IPS DF 4.7 (cell line): Measurements from ENCODE around the gene DTL.

Source experiments
- DNase-seq: peaks from one replicate; pipeline ENCODE4 v3.0.0-alpha.2; 2013; ENCODE audit warnings: low spot score; ENCODE audit errors: extremely low read depth

Gene DTL

DNA sequence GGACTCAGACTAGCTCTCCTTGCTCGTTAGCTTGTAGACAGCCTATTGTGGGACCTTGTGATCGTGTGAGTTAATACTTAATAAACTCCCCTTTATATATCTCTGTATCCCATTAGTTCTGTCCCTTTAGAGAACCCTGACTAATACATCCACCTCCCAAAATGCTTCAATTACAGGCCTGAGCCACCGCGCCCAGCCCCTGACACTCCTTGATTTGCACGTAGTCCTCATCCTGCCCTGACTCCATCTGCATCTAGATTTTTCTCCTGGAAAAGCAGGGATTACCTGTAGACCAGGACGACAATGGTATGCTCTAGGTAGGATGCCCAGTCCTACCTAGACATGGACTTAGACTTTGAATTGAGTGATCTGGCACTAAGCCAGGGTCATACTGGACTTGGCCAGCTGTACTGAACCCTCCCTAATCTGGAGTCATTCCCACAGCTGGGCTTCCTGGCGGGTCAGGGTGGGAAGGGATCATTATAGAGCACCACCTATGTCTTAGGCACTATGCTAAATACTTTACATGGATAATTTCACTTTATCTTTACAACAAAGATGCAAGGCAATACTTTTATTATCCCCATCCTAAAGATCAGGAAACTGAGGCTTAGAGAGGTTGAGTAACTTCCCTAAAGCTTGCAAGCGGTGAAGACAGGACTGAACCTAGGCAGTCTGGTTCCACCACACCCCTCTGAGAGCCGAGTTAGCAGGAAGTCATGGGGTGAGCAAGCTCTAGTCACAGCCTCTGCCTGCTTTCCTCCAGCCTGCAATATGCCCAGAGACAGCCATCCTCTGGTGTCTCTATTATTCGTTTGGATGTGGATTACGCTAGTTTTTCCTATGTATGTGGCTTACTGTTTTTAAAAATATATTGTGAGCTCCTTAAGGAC, 89.4 kb downstream of the DTL start:
- no peak for DNase-seq

DNA sequence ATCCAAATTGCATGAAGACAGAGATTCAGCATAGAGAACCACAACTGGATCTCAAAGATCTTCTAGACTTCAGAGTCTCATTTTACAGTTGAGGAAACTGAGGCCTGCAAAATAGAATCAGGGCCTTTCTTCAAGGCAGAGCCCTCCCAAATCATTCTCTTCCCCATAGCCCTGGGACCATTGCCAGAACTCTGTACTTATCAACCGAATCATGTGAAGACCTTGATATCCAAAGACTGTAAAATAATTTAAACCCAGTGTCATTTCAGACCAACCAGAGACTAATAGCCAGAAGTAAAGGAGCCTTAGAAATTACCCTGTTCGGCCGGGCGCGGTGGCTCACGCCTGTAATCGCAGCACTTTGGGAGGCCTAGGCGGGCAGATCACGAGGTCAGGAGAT, 90.1 kb downstream of the DTL start:
- no peak for DNase-seq

DNA sequence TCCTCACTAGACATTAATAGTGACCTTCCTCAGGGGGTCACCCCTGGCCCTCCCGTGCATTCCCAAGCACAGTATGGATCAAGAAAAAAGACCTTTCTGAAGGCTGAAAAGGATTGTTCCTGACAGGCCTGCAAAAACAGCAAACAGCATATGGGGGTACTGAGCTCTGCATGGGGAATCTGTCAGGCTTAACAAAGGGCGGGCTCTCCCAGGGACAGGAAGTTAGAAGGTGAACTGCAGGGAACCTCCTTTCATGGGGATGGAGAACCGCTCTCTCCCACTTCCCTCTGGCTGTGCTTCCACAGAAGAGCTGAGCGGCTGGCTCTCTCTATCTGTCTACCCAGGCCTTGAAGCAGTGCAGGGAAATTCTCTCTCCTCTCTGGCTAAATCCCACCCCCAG, 91.7 kb downstream of the DTL start:
- DNase-seq: no peak

DNA sequence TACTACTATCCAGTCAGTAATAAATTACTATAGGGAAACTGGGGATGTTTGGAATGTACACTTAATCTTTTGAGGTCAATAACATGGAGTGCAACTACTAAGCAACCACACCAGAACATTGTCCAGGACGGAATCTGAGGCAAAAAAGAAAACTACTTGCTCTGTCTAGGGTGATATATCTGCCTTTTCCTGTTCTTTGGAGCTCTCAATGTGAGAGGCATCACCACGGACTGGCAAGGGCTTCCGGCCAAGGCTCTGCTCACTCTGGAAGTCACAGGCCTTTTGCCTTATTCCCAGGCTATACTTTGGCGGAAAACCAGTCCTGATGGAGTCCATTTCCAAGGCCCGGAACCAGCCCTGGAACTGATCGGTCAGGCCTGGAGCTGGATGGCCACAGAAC, 94.2 kb downstream of the DTL start:
- DNase-seq: no peak

DNA sequence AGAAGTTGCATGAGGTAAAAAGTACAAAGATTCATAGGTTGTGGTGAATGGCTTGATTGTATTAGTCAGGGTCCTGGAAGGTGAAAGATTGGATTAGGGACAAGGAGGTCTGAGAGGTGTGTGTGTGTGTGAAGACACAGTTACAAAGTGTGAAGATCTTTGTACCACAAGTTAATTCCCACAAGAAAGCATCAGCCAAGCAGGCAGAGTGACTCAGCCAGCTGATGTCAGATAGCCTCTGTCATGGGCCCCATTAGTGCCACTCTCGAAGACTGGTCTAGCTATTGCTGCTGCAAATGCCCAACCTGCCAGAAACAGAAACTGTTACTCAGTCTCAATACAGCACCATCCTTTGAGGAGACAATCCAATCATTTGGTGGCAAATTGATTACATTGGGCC, 96.5 kb downstream of the DTL start:
- DNase-seq: no peak

DNA sequence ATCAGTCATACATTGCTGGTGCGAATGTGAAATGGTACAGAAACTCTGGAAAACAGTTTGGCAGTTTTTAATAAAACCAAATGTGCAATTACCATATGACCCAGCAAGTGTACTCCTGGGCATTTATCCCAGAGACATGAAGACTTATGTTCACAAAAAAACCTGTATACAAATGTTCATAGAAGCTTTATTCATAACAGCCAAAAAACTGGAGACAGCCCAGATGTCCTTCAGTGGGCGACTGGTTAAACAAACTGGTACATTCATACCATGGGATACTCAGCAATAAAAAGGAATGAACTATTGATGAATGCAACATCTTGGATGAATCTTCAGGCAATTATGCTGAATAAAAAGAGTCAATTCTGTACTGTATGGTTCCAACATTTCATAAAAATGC, 97.8 kb downstream of the DTL start:
- no peak for DNase-seq

DNA sequence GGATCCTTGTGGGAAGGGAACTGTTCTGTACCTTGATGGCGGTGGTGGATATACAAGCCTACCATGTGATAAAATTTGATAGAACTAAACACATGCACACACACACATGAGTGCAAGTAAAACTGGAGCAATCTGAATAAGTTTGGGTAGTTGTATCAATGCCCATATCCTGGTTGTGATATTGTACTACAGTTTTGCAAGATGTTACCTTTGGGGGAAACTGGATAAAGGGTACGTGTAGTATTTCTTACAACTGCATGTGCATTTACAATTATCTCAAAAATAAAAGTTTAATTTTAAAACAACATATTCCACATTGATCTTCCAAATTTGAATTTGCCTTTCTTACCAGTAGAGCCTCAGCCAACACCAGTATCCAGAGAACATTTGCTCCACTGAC, 99.6 kb downstream of the DTL start:
- no peak for DNase-seq

DNA sequence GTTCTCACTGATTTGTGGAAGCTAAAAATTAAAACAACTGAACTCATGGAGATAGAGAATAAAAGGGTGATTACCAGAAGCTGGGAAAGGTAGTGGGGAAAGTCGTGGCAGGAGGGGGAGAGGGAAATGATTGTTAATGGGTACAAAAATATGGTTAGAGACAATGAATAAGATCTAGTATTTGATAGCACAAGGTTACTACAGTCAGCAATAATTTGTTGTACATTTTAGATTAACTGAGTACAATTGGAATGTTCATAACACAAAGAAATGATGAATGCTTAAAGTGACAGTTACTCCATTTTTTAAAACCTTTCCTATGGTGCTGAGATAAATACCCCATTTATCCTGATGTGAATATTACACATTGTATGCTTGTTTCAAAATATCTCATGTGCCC, 102.3 kb downstream of the DTL start:
- no peak for DNase-seq

DNA sequence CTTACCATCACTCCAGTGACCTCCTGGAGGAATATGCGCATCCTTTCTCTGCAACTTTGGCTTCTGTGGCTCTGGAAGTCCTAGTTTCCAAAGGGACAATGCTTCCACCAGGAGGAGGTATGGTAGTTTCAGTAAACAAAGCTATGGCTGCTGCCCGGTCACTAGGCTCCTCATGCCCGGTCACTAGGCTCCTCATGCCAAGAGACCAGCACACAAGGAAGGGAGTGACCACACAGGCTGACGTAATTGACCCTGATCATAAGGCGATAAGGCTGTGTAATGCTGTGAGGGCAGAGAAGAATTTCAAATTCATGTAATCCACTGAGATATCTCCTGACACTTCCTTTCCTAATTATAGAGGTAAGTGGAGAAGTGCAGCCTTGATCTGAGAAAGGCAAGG, 102.9 kb downstream of the DTL start:
- DNase-seq: no peak

DNA sequence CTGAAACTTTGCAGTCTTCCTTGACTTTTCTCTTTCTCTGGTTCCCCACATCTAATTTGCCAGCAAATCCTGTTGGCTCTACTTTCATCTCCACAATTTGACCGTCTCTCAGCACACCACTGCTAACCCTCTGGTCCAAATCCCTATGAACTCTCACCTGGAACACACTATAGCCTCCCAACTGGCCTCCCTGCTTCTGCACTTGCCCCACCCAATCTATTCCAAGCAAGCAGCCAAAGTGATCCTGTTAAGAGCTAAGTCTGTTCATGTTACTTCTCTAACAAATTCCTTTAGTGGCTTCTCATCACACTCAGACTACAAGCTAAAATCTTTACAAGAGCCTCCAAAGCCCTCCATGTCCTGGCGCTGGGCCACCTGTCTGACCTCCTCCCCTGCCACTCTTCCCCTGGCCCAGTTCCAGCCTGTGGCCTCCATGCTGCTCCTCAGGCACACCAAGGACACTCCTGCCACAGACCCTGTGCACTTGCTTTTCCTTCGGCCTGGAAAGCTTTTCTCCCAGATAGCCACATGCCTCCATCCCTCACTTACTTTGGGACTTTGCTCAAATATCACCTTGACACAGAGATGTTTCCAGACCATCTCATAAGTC, 104.1 kb downstream of the DTL start:
- no peak for DNase-seq

DNA sequence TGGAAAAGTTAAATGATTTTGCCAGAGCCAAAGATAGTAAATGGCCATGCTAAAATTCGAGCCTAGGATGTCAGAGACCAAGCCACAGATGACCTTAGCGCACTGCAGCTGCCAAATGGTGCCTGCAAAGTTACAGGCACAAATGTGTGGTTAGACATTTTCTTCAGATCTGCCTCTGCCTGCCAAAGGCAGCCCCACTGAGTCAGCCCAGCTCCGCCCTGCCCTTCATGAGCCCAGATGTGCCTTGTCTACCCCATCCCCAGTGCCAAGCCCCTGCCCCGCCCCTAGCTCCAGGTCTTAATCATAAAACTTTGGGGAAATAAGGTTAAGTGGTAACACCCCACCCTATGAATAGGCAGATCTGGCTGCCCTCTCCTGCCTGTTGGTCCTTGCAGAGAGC, 105.9 kb downstream of the DTL start:
- no peak for DNase-seq

DNA sequence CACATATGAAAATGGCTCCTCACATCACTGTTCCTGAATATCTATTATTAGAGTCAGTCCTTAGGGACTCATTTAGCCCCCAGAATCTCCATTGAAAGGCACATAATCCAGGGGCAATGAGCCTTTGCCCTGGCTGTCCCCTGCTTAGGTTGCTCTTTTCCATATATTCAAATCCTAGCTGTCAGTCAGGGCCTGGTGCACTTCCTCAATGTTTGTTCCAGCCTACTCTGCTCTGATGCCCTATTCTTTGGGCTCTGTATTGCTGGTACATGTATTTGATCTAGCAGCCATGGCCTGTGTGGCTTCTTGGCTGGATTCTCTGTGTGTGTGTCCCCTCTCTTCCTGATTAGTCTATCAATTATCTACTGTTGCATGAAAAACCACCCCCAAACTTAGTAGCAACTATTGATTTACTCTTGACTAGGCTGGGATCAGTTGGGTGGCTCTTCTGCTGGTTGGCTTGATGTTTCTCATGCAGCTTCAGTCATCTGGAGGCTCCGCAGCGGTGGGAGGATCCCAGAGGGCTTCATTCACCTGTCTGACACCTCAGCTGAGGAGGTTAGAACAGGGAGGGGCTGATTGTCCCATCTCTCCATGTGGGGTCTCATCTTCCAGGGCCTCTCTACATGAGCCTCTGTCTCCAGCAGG, 107.5 kb downstream of the DTL start:
- no peak for DNase-seq

DNA sequence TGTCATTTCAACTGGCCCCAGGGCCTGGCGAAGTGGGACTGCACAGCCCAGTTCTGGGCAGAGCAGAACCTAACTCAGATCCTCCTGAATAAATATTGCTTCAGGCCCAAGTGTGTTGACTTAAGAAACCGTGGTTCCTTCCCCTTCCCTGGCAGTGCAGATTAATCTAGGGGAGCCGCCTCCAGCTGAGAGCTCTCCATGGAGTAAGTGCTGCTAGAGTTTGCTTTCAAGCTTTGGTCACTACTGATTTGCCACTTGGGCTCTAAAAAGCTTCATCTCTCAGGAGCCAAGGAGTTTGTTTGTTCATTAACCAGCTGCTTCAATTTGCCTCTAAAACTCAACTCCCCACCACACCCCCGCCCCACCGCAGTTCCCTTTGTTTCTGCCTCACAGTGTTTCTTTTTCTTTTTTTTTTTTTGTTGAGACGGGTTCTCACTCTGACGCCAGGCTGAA, 112.1 kb downstream of the DTL start:
- DNase-seq: no peak

DNA sequence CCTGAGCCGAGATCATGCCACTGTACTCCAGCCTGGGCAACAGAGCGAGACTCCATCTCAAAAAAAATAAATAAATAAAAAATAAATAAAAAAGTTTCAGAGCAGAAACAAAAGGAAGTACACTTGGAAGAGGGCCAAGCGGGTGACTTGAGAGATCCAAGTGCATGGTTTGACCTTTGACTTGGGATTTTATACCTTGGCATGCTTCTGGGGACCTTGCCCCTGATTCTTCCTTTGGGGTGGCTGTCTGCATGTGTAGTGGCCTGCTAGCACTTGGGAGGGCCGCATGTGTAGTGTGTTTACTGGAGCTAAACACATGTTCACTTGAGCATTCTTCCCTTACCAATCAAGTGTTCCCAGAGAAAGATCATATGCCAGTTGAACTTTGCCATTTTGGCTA, 114.0 kb downstream of the DTL start:
- DNase-seq: no peak

DNA sequence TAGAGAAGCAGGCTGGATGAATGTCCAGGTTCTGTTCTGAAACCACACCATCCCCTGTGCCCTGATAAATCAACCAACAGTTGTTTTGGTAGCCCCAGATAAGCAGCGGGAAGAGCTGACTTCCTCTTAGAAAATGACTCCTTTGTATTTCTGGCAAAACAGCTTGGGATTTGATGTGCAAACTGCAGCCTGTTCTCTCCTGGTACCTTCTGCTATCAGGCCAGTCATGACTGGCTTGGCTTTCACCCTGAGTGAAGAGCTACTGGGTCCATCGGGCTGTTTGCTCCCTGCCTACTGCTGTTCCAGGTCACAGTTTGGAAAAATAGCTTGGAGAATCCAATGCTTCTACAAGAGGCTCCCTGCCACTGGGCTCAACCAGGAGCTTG, 116.8 kb downstream of the DTL start:
- DNase-seq: no peak

DNA sequence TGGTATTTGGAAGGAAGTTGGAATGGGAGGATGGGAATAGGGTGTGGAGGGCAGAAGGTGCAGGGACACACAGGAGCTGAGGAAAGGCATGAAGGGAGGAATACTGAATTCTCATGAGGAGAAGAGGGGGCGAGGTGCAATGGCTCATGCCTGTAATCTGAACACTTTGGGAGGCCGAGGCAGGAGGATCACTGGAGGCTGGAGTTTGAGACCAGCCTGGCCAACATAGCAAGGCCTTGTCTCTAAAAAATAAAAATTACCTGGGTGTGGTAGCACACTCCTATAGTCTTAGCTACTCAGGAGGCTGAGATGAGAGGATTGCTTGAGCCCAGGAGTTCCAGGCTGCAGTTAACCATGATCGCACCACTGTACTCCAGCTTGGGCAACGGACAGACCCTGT, 117.3 kb downstream of the DTL start:
- no peak for DNase-seq

DNA sequence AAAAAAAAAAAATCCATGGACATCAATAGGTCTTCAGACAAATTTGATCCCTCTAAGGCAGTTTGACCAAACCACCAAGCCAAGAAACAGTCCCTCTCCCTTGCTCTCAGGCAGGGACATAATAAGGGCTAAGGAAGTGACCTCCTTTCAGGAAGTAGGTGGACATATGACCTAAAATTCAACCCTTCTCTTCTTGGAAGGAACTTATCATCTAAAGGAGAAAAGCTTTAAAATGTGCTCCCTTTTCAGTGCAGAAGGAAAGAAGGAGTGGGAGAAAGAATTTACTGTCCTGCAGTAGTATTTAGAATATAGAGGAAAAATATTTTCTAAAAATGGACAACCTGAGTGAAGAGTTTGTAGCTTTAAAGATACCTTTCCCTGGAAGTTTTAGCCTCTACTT, 118.1 kb downstream of the DTL start:
- DNase-seq: no peak
